Measurements from ENCODE around the gene COX4I2.

Gene COX4I2

DNA sequence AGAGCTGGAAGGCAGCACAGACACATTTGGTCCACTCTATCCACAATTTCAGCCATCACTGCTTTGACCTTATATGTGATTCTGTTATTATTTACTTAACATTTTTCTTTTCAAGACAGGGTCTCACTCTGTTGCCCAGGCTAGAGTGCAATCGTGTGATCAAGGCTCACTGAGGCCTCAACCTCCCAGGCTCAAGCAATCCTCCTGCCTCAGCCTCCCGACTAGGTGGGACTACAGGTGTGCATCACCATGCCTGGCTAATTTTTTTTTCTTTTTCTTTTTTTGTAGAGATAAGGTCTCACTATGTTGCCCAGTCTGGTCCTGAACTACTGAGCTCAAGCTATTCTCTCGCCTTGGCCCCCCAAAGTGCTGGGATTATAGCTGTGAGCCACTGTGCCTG is 44.6 kb downstream of the COX4I2 start:
- Histone ChIP-seq H3K4me3 (IDR thresholded peaks at IDR 0.05; ENCODE audit: insufficient read depth, low read depth, low read length) (no peak overlapping the region), H2AFZ (ENCODE audit: low read depth) (no peak overlapping the region), H3K4me2 (no peak overlapping the region), H3K36me3 (ENCODE audit: insufficient read depth) (no peaks in the 10 kb centered on the region), H3K9ac (no peak overlapping the region), H3K4me1 (ENCODE audit: low read depth, poor library complexity, severe bottlenecking) (peaks cover 23% of the 10 kb centered on the region), H3K27me3 (ENCODE audit: insufficient read depth, low read depth) (no peaks in the 10 kb centered on the region), H3K27ac (no peak overlapping the region), H4K20me1 (ENCODE audit: insufficient read depth) (no peaks in the 10 kb centered on the region), H3K79me2 (ENCODE audit: insufficient read depth, low read depth) (no peaks in the 10 kb centered on the region)
- TF ChIP-seq, protein P1, sequence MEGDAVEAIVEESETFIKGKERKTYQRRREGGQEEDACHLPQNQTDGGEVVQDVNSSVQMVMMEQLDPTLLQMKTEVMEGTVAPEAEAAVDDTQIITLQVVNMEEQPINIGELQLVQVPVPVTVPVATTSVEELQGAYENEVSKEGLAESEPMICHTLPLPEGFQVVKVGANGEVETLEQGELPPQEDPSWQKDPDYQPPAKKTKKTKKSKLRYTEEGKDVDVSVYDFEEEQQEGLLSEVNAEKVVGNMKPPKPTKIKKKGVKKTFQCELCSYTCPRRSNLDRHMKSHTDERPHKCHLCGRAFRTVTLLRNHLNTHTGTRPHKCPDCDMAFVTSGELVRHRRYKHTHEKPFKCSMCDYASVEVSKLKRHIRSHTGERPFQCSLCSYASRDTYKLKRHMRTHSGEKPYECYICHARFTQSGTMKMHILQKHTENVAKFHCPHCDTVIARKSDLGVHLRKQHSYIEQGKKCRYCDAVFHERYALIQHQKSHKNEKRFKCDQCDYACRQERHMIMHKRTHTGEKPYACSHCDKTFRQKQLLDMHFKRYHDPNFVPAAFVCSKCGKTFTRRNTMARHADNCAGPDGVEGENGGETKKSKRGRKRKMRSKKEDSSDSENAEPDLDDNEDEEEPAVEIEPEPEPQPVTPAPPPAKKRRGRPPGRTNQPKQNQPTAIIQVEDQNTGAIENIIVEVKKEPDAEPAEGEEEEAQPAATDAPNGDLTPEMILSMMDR (conservative IDR thresholded peaks at IDR 0.05; ENCODE audit: low read depth, low read length) = no peak

DNA sequence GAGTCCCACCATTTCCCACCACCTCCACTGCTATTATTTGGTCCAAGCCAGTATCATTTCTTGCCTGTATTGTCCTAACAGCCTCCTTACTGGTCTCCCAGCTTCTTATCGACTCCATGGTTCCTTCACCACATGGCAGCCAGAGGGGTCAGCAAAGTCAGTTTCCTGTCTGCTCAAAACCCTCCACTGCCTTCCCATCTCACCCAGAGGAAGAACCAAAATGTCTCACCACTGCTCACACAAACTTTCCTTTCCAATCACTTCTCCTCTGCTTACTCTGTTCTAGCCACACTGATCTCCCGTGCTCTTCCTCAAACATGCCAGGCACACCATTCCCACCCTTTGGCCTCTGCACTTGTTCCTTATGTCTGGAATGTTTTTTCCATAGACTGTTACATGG is 45.2 kb downstream of the COX4I2 start:
- Histone ChIP-seq H3K4me3 (IDR thresholded peaks at IDR 0.05; ENCODE audit: insufficient read depth, low read depth, low read length) (no peak overlapping the region), H3K79me2 (ENCODE audit: insufficient read depth, low read depth) (no peaks in the 10 kb centered on the region)
- TF ChIP-seq, protein P1 (conservative IDR thresholded peaks at IDR 0.05; ENCODE audit: low read depth, low read length) = no peak

DNA sequence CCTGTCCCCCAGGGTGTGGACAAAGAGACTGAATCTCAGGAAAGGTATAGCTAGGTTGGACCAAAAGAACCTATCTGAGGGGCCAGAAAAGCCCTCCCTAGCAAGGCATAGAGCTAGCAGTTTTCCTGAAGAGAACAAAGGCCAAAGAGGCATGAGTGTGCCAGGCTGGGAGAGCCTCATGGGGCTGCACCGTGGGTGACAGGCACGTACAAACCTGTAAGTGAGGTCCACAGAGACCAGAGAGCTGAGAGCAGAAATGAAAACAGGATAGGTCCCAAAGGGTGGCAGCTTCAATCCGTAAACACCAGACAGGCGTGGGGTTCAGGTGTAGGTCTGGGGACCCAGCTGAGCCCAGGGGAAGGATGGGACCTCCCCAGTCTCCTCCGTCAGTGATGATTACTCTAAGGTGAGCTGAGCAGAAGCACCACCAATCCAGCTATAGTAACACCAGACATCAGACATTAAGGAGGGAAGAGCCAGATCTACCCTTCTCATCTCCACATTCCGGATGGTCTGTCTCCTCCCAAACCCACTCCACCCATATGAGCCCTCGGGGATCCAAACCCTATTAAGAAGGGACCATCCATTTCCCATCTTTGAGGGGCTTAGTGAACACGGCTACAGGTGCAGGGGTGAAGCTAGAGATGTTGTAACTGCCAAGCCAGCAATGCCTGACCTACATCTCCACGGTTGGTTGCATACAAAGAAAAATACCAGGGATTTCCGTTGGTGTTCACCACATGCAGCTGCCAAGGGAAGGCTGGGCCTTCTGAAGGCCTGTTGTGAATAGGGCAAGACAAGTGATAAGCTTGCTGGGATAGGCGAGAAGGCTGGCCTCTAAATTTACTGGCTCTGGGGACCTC is 46.7 kb downstream of the COX4I2 start:
- Histone ChIP-seq H3K27me3 (ENCODE audit: insufficient read depth, low read depth) (no peaks in the 10 kb centered on the region), H3K79me2 (ENCODE audit: insufficient read depth, low read depth) (peaks cover under 1% of the 10 kb centered on the region; the same call in 1 of the 2 replicates), H3K27ac (no peak overlapping the region), H3K9ac (no peak overlapping the region), H3K36me3 (ENCODE audit: insufficient read depth) (no peaks in the 10 kb centered on the region), H3K4me1 (ENCODE audit: low read depth, poor library complexity, severe bottlenecking) (peaks cover 25% of the 10 kb centered on the region), H3K4me3 (IDR thresholded peaks at IDR 0.05; ENCODE audit: insufficient read depth, low read depth, low read length) (no peak overlapping the region), H4K20me1 (ENCODE audit: insufficient read depth) (no peaks in the 10 kb centered on the region), H3K4me2 (no peak overlapping the region), H2AFZ (ENCODE audit: low read depth) (no peak overlapping the region)
- TF ChIP-seq, protein P1 (conservative IDR thresholded peaks at IDR 0.05; ENCODE audit: low read depth, low read length) = no peak

More for the DNA sequence above, 45.2 kb downstream of the COX4I2 start:
- H3K4me2 ChIP-seq = no peak overlapping the region
- peaks cover 23% of the 10 kb centered on the region for H3K4me1 ChIP-seq (ENCODE audit: low read depth, poor library complexity, severe bottlenecking)
- no peaks in the 10 kb centered on the region for H3K27me3 ChIP-seq (ENCODE audit: insufficient read depth, low read depth)
- H4K20me1 ChIP-seq (ENCODE audit: insufficient read depth) = no peaks in the 10 kb centered on the region
- no peaks in the 10 kb centered on the region for H3K36me3 ChIP-seq (ENCODE audit: insufficient read depth)
- no peak overlapping the region for H2AFZ ChIP-seq (ENCODE audit: low read depth)
- no peak overlapping the region for H3K9ac ChIP-seq
- H3K27ac ChIP-seq = no peak overlapping the region

GRCh38 chr20:31685853-31686643 is 48.3 kb downstream of the COX4I2 start:
- H3K79me2 ChIP-seq (ENCODE audit: insufficient read depth, low read depth) = peaks cover 15% of the 10 kb centered on the region
- H2AFZ ChIP-seq (ENCODE audit: low read depth) = no peak overlapping the region
- H3K27ac ChIP-seq = no peak overlapping the region
- no peak overlapping the region for H3K9ac ChIP-seq
- no peak overlapping the region for H3K4me2 ChIP-seq
- peaks cover 41% of the 10 kb centered on the region for H3K4me1 ChIP-seq (ENCODE audit: low read depth, poor library complexity, severe bottlenecking)
- H3K27me3 ChIP-seq (ENCODE audit: insufficient read depth, low read depth) = no peaks in the 10 kb centered on the region
- no peaks in the 10 kb centered on the region for H4K20me1 ChIP-seq (ENCODE audit: insufficient read depth)
- H3K36me3 ChIP-seq (ENCODE audit: insufficient read depth) = no peaks in the 10 kb centered on the region
- TF ChIP-seq, protein P1 (conservative IDR thresholded peaks at IDR 0.05; ENCODE audit: low read depth, low read length) = no peak
- no peak overlapping the region for H3K4me3 ChIP-seq (IDR thresholded peaks at IDR 0.05; ENCODE audit: insufficient read depth, low read depth, low read length)

Data from KMS-11 (cell line).